ENCODE results near the gene DNAJC4. TPM values are rescaled to one million over a fixed set of nuclear protein-coding genes. Genes with fewer than 3 reads are reported as not detected.

Gene DNAJC4
- total and polyA plus RNA-seq, 9 of the 15 experiments (the other 6 are each of a cell fraction or from before 2014, with no cell fraction given) = 4.0 to 32.6 (median 19.9) TPM

DNA sequence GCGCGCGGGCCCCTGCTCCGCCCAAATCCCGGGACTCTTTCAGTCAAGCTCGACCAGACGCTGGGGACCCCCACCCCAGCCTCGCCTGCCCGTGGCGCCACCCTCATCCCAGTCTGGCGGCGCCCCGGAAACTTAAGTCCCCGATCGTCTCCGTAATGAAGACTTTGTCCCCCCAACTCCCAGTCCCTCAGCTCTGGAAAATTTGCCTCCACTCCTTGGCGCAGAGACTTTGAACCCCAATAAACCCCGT is 21.3 kb downstream of the DNAJC4 start (continued):
- peak; percentile 26 for TF ChIP-seq PCBP1 (IDR thresholded peaks at IDR 0.05; ENCODE audit: low read depth, low read length, poor library complexity, severe bottlenecking)
- TF ChIP-seq, protein P1, sequence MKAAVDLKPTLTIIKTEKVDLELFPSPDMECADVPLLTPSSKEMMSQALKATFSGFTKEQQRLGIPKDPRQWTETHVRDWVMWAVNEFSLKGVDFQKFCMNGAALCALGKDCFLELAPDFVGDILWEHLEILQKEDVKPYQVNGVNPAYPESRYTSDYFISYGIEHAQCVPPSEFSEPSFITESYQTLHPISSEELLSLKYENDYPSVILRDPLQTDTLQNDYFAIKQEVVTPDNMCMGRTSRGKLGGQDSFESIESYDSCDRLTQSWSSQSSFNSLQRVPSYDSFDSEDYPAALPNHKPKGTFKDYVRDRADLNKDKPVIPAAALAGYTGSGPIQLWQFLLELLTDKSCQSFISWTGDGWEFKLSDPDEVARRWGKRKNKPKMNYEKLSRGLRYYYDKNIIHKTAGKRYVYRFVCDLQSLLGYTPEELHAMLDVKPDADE (conservative IDR thresholded peaks at IDR 0.05; ENCODE audit: control insufficient read depth, low read depth, low read length) = 0 out of 2 replicates have a peak, but pooled peaks have one; percentile 8
- no peak for TF ChIP-seq GTF2E2 (tag; IDR thresholded peaks at IDR 0.05)
- TF ChIP-seq POLR2B (IDR thresholded peaks at IDR 0.05; ENCODE audit: low read depth, partially characterized antibody) = no peak
- no peak for TF ChIP-seq NR2F6 (CRISPR knock-in tag; IDR thresholded peaks at IDR 0.05)
- TF ChIP-seq MIER1 (IDR thresholded peaks at IDR 0.05; ENCODE audit: low read depth) = no peak
- TF ChIP-seq FUS (optimal IDR thresholded peaks at IDR 0.05; ENCODE audit: low read depth, low read length) = no peak
- no peak for TF ChIP-seq ZNF780A (CRISPR knock-in tag; IDR thresholded peaks at IDR 0.05)
- TF ChIP-seq, protein P2, sequence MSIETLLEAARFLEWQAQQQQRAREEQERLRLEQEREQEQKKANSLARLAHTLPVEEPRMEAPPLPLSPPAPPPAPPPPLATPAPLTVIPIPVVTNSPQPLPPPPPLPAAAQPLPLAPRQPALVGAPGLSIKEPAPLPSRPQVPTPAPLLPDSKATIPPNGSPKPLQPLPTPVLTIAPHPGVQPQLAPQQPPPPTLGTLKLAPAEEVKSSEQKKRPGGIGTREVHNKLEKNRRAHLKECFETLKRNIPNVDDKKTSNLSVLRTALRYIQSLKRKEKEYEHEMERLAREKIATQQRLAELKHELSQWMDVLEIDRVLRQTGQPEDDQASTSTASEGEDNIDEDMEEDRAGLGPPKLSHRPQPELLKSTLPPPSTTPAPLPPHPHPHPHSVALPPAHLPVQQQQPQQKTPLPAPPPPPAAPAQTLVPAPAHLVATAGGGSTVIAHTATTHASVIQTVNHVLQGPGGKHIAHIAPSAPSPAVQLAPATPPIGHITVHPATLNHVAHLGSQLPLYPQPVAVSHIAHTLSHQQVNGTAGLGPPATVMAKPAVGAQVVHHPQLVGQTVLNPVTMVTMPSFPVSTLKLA (conservative IDR thresholded peaks at IDR 0.05) = no peak
- TF ChIP-seq, protein P3, sequence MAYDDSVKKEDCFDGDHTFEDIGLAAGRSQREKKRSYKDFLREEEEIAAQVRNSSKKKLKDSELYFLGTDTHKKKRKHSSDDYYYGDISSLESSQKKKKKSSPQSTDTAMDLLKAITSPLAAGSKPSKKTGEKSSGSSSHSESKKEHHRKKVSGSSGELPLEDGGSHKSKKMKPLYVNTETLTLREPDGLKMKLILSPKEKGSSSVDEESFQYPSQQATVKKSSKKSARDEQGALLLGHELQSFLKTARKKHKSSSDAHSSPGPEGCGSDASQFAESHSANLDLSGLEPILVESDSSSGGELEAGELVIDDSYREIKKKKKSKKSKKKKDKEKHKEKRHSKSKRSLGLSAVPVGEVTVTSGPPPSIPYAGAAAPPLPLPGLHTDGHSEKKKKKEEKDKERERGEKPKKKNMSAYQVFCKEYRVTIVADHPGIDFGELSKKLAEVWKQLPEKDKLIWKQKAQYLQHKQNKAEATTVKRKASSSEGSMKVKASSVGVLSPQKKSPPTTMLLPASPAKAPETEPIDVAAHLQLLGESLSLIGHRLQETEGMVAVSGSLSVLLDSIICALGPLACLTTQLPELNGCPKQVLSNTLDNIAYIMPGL (CRISPR knock-in tag; IDR thresholded peaks at IDR 0.05) = 0 out of 2 replicates have a peak, but pooled peaks have one; percentile 7
- TF ChIP-seq, protein P4, sequence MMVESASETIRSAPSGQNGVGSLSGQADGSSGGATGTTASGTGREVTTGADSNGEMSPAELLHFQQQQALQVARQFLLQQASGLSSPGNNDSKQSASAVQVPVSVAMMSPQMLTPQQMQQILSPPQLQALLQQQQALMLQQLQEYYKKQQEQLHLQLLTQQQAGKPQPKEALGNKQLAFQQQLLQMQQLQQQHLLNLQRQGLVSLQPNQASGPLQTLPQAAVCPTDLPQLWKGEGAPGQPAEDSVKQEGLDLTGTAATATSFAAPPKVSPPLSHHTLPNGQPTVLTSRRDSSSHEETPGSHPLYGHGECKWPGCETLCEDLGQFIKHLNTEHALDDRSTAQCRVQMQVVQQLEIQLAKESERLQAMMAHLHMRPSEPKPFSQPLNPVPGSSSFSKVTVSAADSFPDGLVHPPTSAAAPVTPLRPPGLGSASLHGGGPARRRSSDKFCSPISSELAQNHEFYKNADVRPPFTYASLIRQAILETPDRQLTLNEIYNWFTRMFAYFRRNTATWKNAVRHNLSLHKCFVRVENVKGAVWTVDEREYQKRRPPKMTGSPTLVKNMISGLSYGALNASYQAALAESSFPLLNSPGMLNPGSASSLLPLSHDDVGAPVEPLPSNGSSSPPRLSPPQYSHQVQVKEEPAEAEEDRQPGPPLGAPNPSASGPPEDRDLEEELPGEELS (CRISPR knock-in tag; IDR thresholded peaks at IDR 0.05; ENCODE audit: borderline replicate concordance) = no peak
- TF ChIP-seq, protein P5, sequence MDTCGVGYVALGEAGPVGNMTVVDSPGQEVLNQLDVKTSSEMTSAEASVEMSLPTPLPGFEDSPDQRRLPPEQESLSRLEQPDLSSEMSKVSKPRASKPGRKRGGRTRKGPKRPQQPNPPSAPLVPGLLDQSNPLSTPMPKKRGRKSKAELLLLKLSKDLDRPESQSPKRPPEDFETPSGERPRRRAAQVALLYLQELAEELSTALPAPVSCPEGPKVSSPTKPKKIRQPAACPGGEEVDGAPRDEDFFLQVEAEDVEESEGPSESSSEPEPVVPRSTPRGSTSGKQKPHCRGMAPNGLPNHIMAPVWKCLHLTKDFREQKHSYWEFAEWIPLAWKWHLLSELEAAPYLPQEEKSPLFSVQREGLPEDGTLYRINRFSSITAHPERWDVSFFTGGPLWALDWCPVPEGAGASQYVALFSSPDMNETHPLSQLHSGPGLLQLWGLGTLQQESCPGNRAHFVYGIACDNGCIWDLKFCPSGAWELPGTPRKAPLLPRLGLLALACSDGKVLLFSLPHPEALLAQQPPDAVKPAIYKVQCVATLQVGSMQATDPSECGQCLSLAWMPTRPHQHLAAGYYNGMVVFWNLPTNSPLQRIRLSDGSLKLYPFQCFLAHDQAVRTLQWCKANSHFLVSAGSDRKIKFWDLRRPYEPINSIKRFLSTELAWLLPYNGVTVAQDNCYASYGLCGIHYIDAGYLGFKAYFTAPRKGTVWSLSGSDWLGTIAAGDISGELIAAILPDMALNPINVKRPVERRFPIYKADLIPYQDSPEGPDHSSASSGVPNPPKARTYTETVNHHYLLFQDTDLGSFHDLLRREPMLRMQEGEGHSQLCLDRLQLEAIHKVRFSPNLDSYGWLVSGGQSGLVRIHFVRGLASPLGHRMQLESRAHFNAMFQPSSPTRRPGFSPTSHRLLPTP (IDR thresholded peaks at IDR 0.05; ENCODE audit: borderline replicate concordance, extremely low read depth, insufficient read length) = no peak
- TF ChIP-seq RBFOX2 (IDR thresholded peaks at IDR 0.05; ENCODE audit: low read depth, low read length) = peak; percentile 25; the same call in 1 of the 2 replicates
- no peak for TF ChIP-seq MCM7 (IDR thresholded peaks at IDR 0.05)
- TF ChIP-seq, protein P6, sequence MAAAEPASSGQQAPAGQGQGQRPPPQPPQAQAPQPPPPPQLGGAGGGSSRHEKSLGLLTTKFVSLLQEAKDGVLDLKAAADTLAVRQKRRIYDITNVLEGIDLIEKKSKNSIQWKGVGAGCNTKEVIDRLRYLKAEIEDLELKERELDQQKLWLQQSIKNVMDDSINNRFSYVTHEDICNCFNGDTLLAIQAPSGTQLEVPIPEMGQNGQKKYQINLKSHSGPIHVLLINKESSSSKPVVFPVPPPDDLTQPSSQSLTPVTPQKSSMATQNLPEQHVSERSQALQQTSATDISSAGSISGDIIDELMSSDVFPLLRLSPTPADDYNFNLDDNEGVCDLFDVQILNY (CRISPR knock-in tag; IDR thresholded peaks at IDR 0.05) = no peak
- TF ChIP-seq KLF6 (CRISPR knock-in tag; IDR thresholded peaks at IDR 0.05; ENCODE audit: borderline replicate concordance) = no peak
